Common myeloid progenitor, CD34-positive (primary cell): Measurements from ENCODE around the gene BRD7.
"Not testable (repeated sequence)": the region's sequence is repeated elsewhere in the genome, so short reads cannot be mapped to it uniquely, and the experiment has no call there.

Source experiments
- CTCF ChIA-PET: fragments of 350-600 bp; sonication (Branson Sonifier 250); formaldehyde crosslinking; loops from one replicate; lab custom pipeline; 2021; ENCODE audit warnings: antibody characterized with exemption; lab: Charles Lee
- POLR2A ChIA-PET: fragments of 350-600 bp; sonication (Branson Sonifier 250); formaldehyde crosslinking; loops from one replicate; lab custom pipeline; 2021; ENCODE audit warnings: antibody characterized with exemption; lab: Charles Lee
- DNase-seq, 3 donors: peaks; one replicate each; pipeline versions ENCODE4 v3.0.0 to v3.0.0-alpha.2; 2013
- H3K27ac ChIP-seq, 2 experiments: 1 replicate in 1 of 2; 2 replicates in 1 of 2; pipeline ENCODE4 v1.7.0; 2013; ENCODE audit warnings: inconsistent platforms in 2 of 2, low read length in 2 of 2, mild to moderate bottlenecking in 2 of 2, low read depth in 1 of 2, moderate library complexity in 1 of 2; ENCODE audit not compliant: severe bottlenecking in 2 of 2, insufficient read depth in 1 of 2, poor library complexity in 1 of 2
- H3K27me3 ChIP-seq, 5 experiments: replicated peaks in 2 of 5; 1 replicate in 3 of 5; 2 replicates in 2 of 5; pipeline versions ENCODE4 v1.6.1 to v1.7.0; 2013; ENCODE audit warnings: low read length in 4 of 5, mild to moderate bottlenecking in 2 of 5, moderate library complexity in 2 of 5, inconsistent platforms in 1 of 5; ENCODE audit not compliant: insufficient read depth in 5 of 5, control insufficient read depth in 4 of 5
- H3K36me3 ChIP-seq, 4 experiments: 1 replicate in 2 of 4; 2 replicates in 2 of 4; pipeline versions ENCODE4 v1.6.1 to v1.7.0; 2013; ENCODE audit warnings: low read length in 3 of 4, control low read depth in 1 of 4, mild to moderate bottlenecking in 1 of 4; ENCODE audit not compliant: control insufficient read depth in 4 of 4, insufficient read depth in 4 of 4
- H3K4me1 ChIP-seq, 4 experiments: 1 replicate in 3 of 4; 2 replicates in 1 of 4; pipeline versions ENCODE4 v1.6.1 to v1.7.1; 2013; ENCODE audit warnings: low read length in 3 of 4, mild to moderate bottlenecking in 3 of 4, control low read depth in 1 of 4, inconsistent platforms in 1 of 4, moderate library complexity in 1 of 4; ENCODE audit not compliant: control insufficient read depth in 4 of 4, insufficient read depth in 4 of 4; ENCODE audit errors: control extremely low read depth in 1 of 4
- H3K4me3 ChIP-seq, 7 experiments: 1 replicate in 4 of 7; 2 replicates in 3 of 7; pipeline versions ENCODE4 v1.5.1 to v1.7.0; 2013; ENCODE audit warnings: mild to moderate bottlenecking in 7 of 7, low read length in 6 of 7, moderate library complexity in 6 of 7, inconsistent platforms in 2 of 7, low read depth in 2 of 7, control low read depth in 1 of 7; ENCODE audit not compliant: insufficient read depth in 4 of 7, control insufficient read depth in 1 of 7; ENCODE audit errors: extremely low read depth in 1 of 7
- H3K9me3 ChIP-seq, 5 experiments: 1 replicate in 4 of 5; 2 replicates in 1 of 5; pipeline versions ENCODE4 v1.6.1 to v1.7.1; 2013; ENCODE audit warnings: low read length in 4 of 5, mild to moderate bottlenecking in 2 of 5, inconsistent platforms in 1 of 5, low read depth in 1 of 5, moderate library complexity in 1 of 5; ENCODE audit not compliant: control insufficient read depth in 4 of 5, insufficient read depth in 2 of 5; ENCODE audit errors: control extremely low read depth in 1 of 5
- WGBS: methylation state at CpG from one replicate; pipeline ENCODE4 v1.1.5; 2013; ENCODE audit not compliant: insufficient coverage; 5-methylcytosine and 5-hydroxymethylcytosine counted together

Gene BRD7

DNA sequence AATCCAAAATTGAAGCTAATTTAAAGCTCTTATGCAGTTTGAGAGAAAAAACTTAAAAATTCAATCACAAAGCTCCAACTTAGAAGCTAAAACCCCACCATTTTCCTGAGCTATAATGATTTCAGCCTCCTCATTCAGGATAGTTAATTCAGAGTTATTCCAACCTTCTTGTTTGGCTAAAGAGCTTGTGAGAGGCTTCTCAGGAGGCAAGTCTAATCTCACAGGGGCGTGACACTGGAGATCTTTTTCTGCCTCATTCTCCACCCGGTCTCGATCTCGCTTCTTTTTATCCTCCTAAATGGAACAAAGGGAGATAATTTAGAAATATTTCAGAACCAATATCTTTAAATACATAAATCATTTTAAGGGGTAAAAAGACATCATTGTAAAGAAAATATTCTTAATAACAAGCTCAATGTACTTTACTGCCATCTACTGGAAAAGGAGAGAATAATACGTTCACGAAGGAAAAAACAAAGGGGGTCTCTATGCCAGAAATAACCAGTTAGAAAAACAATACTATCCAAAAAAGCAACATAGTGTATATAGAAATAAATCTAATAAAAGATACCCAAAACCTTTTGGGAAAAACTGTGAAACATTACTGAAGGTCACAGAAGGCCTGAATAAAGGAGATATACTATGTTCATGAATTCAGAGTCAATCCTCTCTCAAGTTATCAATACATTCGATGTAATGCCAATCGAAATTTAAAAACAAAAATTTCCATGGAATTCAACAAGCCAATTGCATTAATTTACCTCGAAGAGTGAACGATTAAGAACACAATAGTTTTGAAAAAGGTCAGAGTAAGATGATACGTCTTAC is 13.9 kb downstream of the BRD7 start:
- peak; percentile 30 to 58 (median 55) for DNase-seq
- ChIA-PET CTCF (interaction anchor here (0.7 to 4.6 kb wide), 26 partner anchors 9 to 452 kb away, joined by 3 to 44 read pairs (median 4); partner anchors contain the start of genes BRD7 and CNEP1R1), POLR2A (interaction anchor here (0.7 to 1.4 kb wide), 2 partner anchors 27 to 254 kb away, joined by 3 to 4 read pairs; no protein-coding TSS in a partner anchor)
- peak overlapping the region in 1 of 2 experiments; percentile 38 for H3K27ac ChIP-seq
- peaks cover 13 to 54% (median 27%) of the 10 kb centered on the region in 4 experiments for H3K36me3 ChIP-seq
- H3K4me3 ChIP-seq = no peak overlapping the region
- no CpG with 5 or more reads among the region's 11 CpGs for WGBS
- H3K27me3 ChIP-seq = no peaks in the 10 kb centered on the region
- no peaks in the 10 kb centered on the region for H3K9me3 ChIP-seq
- H3K4me1 ChIP-seq = no peaks in the 10 kb centered on the region

DNA sequence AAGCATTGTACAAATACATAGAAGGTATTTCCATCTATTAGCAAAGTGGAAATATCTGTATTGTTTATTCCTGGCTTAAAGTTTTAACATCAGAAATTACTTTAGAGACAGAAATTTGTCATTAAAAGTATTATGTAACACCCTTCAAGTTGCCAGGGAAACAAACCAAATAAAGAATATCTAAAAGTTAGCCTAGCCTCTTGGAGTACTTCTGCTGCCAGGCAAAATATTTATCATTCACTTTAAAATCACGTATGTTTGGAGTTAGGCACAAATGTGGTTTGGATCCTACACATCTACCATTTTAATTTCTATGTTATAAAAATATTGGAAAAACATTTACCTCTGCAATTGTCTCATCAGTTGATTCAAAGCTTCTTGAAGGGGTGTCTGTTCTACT is 14.7 kb downstream of the BRD7 start:
- no peaks in the 10 kb centered on the region for H3K4me1 ChIP-seq
- no peaks in the 10 kb centered on the region for H3K27me3 ChIP-seq
- CTCF ChIA-PET = interaction anchor here (0.8 to 4.6 kb wide), 20 partner anchors 10 to 368 kb away, joined by 3 to 44 read pairs (median 5); partner anchors contain the start of gene CNEP1R1
- no peak for DNase-seq
- peaks cover 0 to 4% (median 0%) of the 10 kb centered on the region in 5 experiments for H3K9me3 ChIP-seq
- H3K27ac ChIP-seq = peak overlapping the region in 1 of 2 experiments; percentile 38
- no peak overlapping the region for H3K4me3 ChIP-seq
- POLR2A ChIA-PET = interaction anchor here (1.4 kb wide), 1 partner anchor 27 kb away, joined by 4 read pairs; no protein-coding TSS in a partner anchor
- peaks cover 17 to 57% (median 30%) of the 10 kb centered on the region in 4 experiments for H3K36me3 ChIP-seq
- no CpG with 5 or more reads among the region's 1 CpG for WGBS

DNA sequence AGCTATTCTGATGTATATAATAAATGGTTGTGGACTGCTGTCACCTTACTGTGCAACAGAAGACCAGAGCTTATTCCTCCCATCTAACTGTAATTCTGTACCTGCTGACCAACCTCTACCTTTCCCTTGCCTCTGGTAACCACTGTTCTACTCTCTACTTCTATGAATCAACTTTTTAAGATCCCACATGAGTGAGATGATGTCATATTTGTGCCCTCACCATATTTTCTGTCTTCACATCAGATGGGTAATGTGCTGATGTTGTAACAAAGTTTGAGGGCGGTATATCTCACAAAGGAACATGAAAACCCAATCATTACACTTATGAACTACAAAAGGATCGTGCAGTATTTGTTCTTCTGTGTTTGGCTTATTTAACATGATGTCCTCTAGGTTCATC is 16.8 kb downstream of the BRD7 start:
- DNase-seq = no peak
- no peak overlapping the region for H3K4me3 ChIP-seq
- CTCF ChIA-PET = interaction anchor here (1.2 to 1.5 kb wide), 2 partner anchors 9 to 10 kb away, joined by 3 to 4 read pairs; no protein-coding TSS in a partner anchor
- H3K36me3 ChIP-seq = peaks cover 17 to 46% (median 27%) of the 10 kb centered on the region in 4 experiments
- H3K4me1 ChIP-seq = no peaks in the 10 kb centered on the region
- H3K27me3 ChIP-seq = no peaks in the 10 kb centered on the region
- POLR2A ChIA-PET = no interaction called here
- H3K27ac ChIP-seq = no peak overlapping the region
- H3K9me3 ChIP-seq = peaks cover 0 to 4% (median 0%) of the 10 kb centered on the region in 5 experiments
- no CpG with 5 or more reads among the region's 2 CpGs for WGBS

DNA sequence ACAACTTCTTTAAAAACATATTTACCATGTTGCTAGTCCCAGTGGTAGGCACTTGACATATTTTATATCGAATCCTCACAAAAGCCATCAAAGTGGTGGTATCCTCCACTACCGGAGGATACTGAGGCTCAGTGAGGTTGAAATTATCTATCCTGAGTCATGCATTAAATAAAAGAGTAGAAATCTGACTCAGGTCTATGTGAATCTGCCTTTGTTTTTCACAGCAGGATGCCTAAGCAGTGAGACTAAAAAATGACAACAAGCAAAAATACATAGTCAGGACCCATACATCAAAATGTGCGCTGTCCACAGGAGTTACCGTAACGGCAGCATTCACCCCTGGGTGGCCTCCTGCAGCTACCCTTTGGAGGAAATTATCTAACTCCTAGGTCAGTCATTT is 17.7 kb downstream of the BRD7 start:
- POLR2A ChIA-PET = no interaction called here
- H3K27me3 ChIP-seq = no peaks in the 10 kb centered on the region
- no peak overlapping the region for H3K27ac ChIP-seq
- DNase-seq = no peak
- H3K36me3 ChIP-seq = peaks cover 15 to 44% (median 27%) of the 10 kb centered on the region in 4 experiments
- H3K9me3 ChIP-seq = peaks cover 0 to 4% (median 0%) of the 10 kb centered on the region in 5 experiments
- H3K4me1 ChIP-seq = no peaks in the 10 kb centered on the region
- WGBS = 98% methylated on average over 5 of the region's 5 CpGs
- CTCF ChIA-PET = no interaction called here
- no peak overlapping the region for H3K4me3 ChIP-seq

DNA sequence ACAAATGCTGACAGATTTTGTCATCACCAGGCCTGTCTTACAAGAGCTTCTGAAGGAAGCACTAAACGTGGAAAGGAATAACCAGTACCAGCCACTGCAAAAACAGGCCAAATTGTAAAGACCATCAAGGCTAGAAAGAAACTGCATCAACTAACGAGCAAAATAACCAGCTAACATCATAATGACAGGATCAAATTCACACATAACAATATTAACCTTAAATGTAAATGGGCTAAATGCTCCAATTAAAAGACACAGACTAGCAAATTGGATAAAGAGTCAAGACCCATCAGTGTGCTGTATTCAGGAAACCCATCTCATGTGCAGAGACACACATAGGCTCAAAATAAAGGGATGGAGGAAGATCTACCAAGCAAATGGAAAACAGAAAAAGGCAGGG is 23.6 kb downstream of the BRD7 start:
- peaks cover 13 to 45% (median 25%) of the 10 kb centered on the region in 4 experiments for H3K36me3 ChIP-seq
- DNase-seq, H3K27ac ChIP-seq, H3K27me3 ChIP-seq, POLR2A ChIA-PET, H3K4me1 ChIP-seq, H3K4me3 ChIP-seq, H3K9me3 ChIP-seq: not testable (repeated sequence)
- WGBS = 80% methylated on average over 1 of the region's 2 CpGs
- CTCF ChIA-PET = interaction anchor here (1.6 kb wide), 1 partner anchor 9 kb away, joined by 4 read pairs; no protein-coding TSS in a partner anchor

DNA sequence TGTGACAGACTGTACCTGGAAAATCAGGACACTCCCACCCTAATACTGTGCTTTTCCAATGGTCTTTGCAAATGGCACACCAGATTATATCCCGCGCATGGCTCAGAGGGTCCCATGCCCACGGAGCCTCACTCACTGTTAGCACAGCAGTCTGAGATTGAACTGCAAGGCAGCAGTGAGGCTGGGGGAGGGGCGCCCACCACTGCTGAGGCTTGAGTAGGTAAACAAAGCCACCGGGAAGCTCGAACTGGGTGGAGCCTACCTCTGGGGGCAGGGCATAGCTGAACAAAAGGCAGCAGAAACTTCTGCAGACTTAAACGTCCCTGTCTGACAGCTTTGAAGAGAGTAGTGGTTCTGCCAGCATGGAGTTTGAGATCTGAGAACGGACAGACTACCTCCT is 25.2 kb downstream of the BRD7 start:
- H3K9me3 ChIP-seq, H3K4me1 ChIP-seq, POLR2A ChIA-PET, H3K27me3 ChIP-seq, H3K4me3 ChIP-seq, DNase-seq, H3K27ac ChIP-seq: not testable (repeated sequence)
- peaks cover 7 to 45% (median 28%) of the 10 kb centered on the region in 4 experiments for H3K36me3 ChIP-seq
- 100% methylated on average over 4 of the region's 8 CpGs for WGBS
- CTCF ChIA-PET = interaction anchor here (1.3 to 1.6 kb wide), 2 partner anchors 10 to 11 kb away, joined by 4 to 5 read pairs; no protein-coding TSS in a partner anchor
